NCI-H2196 treated with DMSO at 0.1 percent for 48 hours (cell line): Measurements from ENCODE around the gene RPS2.
"Not testable (repeated sequence)": the region's sequence is repeated elsewhere in the genome, so short reads cannot be mapped to it uniquely, and the experiment has no call there.

Experiments used
- DNase-seq: peaks from one replicate; lab custom pipeline; 2025; ENCODE audit not compliant: unreplicated experiment; lab: John Stamatoyannopoulos, UW

The RPS2 gene

GRCh38 chr16:1942810-1943726 is 21.6 kb downstream of the RPS2 start, which contains the start of gene MSRB1:
MSRB1 (minus strand) TSS chr16:1943199; CDS start chr16:1943156, 43 bp downstream.
- peak; percentile 98 for DNase-seq

- DNase-seq: no peak
These were observed 22.4 kb downstream of the RPS2 start for GRCh38 chr16:1942047-1942809.

- no peak for DNase-seq
These were observed 23.2 kb downstream of the RPS2 start for GRCh38 chr16:1941162-1942046.

GRCh38 chr16:1940273-1941161 is 24.1 kb downstream of the RPS2 start:
- DNase-seq: no peak

GRCh38 chr16:1939833-1940232 is 24.8 kb downstream of the RPS2 start:
- not testable (repeated sequence) for DNase-seq

GRCh38 chr16:1938910-1939309 is 25.7 kb downstream of the RPS2 start:
- DNase-seq: no peak

- no peak for DNase-seq
These were observed 26.3 kb downstream of the RPS2 start for GRCh38 chr16:1938316-1938715.

GRCh38 chr16:1936945-1937479 is 27.6 kb downstream of the RPS2 start:
- DNase-seq: no peak

- no peak for DNase-seq
These were observed 31.4 kb downstream of the RPS2 start for GRCh38 chr16:1933097-1933661.

- peak; percentile 26 for DNase-seq
These were observed 32.3 kb downstream of the RPS2 start for GRCh38 chr16:1932050-1933028.

- DNase-seq: no peak
These were observed 34.3 kb downstream of the RPS2 start for GRCh38 chr16:1930338-1930720.

- DNase-seq: peak; percentile 80
These were observed 34.9 kb downstream of the RPS2 start for GRCh38 chr16:1929578-1930337.

GRCh38 chr16:1929105-1929504 is 35.5 kb downstream of the RPS2 start:
- DNase-seq: peak; percentile 26

GRCh38 chr16:1926271-1926670 is 38.4 kb downstream of the RPS2 start:
- DNase-seq: no peak

GRCh38 chr16:1924095-1924494 is 40.5 kb downstream of the RPS2 start:
- no peak for DNase-seq

- DNase-seq: no peak
These were observed 41.2 kb downstream of the RPS2 start for GRCh38 chr16:1923299-1924034.

- DNase-seq: no peak
These were observed 42.3 kb downstream of the RPS2 start for GRCh38 chr16:1922357-1922756.
